Neural cell (in vitro differentiated cells): ENCODE results near the gene PRRC2B. TPM values are rescaled to one million over a fixed set of nuclear protein-coding genes. Genes with fewer than 3 reads are reported as not detected.
"Not testable (repeated sequence)": the region's sequence is repeated elsewhere in the genome, so short reads cannot be mapped to it uniquely, and the experiment has no call there.

ENCODE experiments used
- H2AFZ ChIP-seq: fragments of 200-600, 300-800 bp; sonication (generic), shearing (Covaris generic); 2 replicates; pipeline ENCODE4 v1.6.0; 2014; ENCODE audit warnings: low read depth, mild to moderate bottlenecking, antibody characterized with exemption, low read length, moderate library complexity
- H3F3A ChIP-seq: fragments of 200-600 bp; shearing (Covaris generic); 2 replicates; pipeline ENCODE4 v1.6.1; 2016; ENCODE audit warnings: mild to moderate bottlenecking, moderate library complexity, mixed read lengths, antibody characterized with exemption, low read length; ENCODE audit not compliant: insufficient read depth, poor library complexity, severe bottlenecking
- H3K27ac ChIP-seq: fragments of 200-600, 300-800 bp; sonication (generic), shearing (Covaris generic); 2 replicates; pipeline ENCODE4 v1.5.1; 2014; ENCODE audit warnings: mild to moderate bottlenecking, low read length, moderate library complexity
- H3K27me3 ChIP-seq: fragments of 300-800, 200-600 bp; sonication (generic), shearing (Covaris generic); 2 replicates; pipeline ENCODE4 v1.6.0; 2014; ENCODE audit warnings: mild to moderate bottlenecking, low read depth, low read length, moderate library complexity; ENCODE audit not compliant: insufficient read depth
- H3K36me3 ChIP-seq: fragments of 300-800, 200-600 bp; sonication (generic), shearing (Covaris generic); 2 replicates; pipeline ENCODE4 v1.5.1; 2014; ENCODE audit warnings: mild to moderate bottlenecking, antibody characterized with exemption, low read length, moderate library complexity; ENCODE audit not compliant: insufficient read depth
- H3K4me2 ChIP-seq: fragments of 300-800, 200-600 bp; sonication (generic), shearing (Covaris generic); 2 replicates; pipeline ENCODE4 v1.6.0; 2014; ENCODE audit warnings: mild to moderate bottlenecking, low read length
- H3K4me3 ChIP-seq: fragments of 300-800, 200-600 bp; sonication (generic), shearing (Covaris generic); 2 replicates; pipeline ENCODE4 v1.5.1; 2014; ENCODE audit warnings: mild to moderate bottlenecking, low read length, moderate library complexity
- H3K79me2 ChIP-seq: fragments of 200-600 bp; shearing (Covaris generic); replicated peaks from 2 replicates; pipeline ENCODE4 v1.6.0; 2014; ENCODE audit warnings: mild to moderate bottlenecking, low read length, moderate library complexity; ENCODE audit not compliant: insufficient read depth
- H3K9ac ChIP-seq: fragments of 300-800, 200-600 bp; sonication (generic), shearing (Covaris generic); 2 replicates; pipeline ENCODE4 v1.6.1; 2016; ENCODE audit warnings: mild to moderate bottlenecking, low read length, mixed read lengths
- H3K9me2 ChIP-seq: fragments of 200-600 bp; shearing (Covaris generic); 2 replicates; pipeline ENCODE4 v1.6.1; 2016; ENCODE audit warnings: mild to moderate bottlenecking, low read length, mixed read lengths; ENCODE audit not compliant: insufficient read depth
- H3K9me3 ChIP-seq: fragments of 200-600, 300-800 bp; sonication (generic), shearing (Covaris generic); 2 replicates; pipeline ENCODE4 v1.6.1; 2016; ENCODE audit warnings: mild to moderate bottlenecking, mixed run types, low read length, moderate library complexity, mixed read lengths
- H4K20me1 ChIP-seq: fragments of 200-600 bp; shearing (Covaris generic); 2 replicates; pipeline ENCODE4 v1.6.1; 2016; ENCODE audit warnings: mild to moderate bottlenecking, mixed run types; ENCODE audit not compliant: insufficient read depth
- EP300 ChIP-seq: fragments of 450-650 bp; conservative IDR thresholded peaks from 2 replicates; pipeline ENCODE4 v1.6.1; 2014; ENCODE audit warnings: antibody characterized with exemption, mild to moderate bottlenecking, moderate library complexity; ENCODE audit not compliant: poor library complexity, severe bottlenecking
- EZH2 ChIP-seq: fragments of 200-600, 300-800 bp; shearing (Covaris generic), sonication (generic); IDR thresholded peaks from 2 replicates; pipeline ENCODE4 v1.6.1; 2014; ENCODE audit warnings: antibody characterized with exemption, low read length, borderline replicate concordance, mild to moderate bottlenecking; ENCODE audit not compliant: insufficient read depth, poor library complexity, severe bottlenecking
- MXI1 ChIP-seq: fragments of 450-650 bp; conservative IDR thresholded peaks from 2 replicates; pipeline ENCODE4 v1.6.1; 2014; ENCODE audit warnings: antibody characterized with exemption, mild to moderate bottlenecking; ENCODE audit not compliant: poor library complexity, severe bottlenecking
- POLR2AphosphoS5 ChIP-seq: IDR thresholded peaks from 2 replicates; pipeline ENCODE4 v1.6.1; 2012
- RAD21 ChIP-seq: fragments of 450-650 bp; conservative IDR thresholded peaks from 2 replicates; pipeline ENCODE4 v1.6.1; 2014; ENCODE audit warnings: antibody characterized with exemption, mild to moderate bottlenecking, moderate library complexity
- SMC3 ChIP-seq: fragments of 450-650 bp; conservative IDR thresholded peaks from 2 replicates; pipeline ENCODE4 v1.6.1; 2014; ENCODE audit warnings: antibody characterized with exemption, mild to moderate bottlenecking, moderate library complexity; ENCODE audit not compliant: poor library complexity
- TAF1 ChIP-seq: IDR thresholded peaks from 2 replicates; pipeline ENCODE4 v1.6.1; 2012; ENCODE audit warnings: low read depth
- polyA plus RNA-seq: library from polyadenylated mRNA; depleted of rRNA; stranded (reverse); fragments of >200 nt; gene quantifications from 2 replicates; pipeline ENCODE4 v1.2.3, GENCODE V29; 2014
- TF ChIP-seq, protein P1 (sequence below): IDR thresholded peaks from 2 replicates; pipeline ENCODE4 v1.6.1; 2012; ENCODE audit warnings: borderline replicate concordance
- TF ChIP-seq, protein P2 (sequence below): fragments of 450-650 bp; IDR thresholded peaks from 2 replicates; pipeline ENCODE4 v1.5.1; 2014; ENCODE audit warnings: antibody characterized with exemption, mild to moderate bottlenecking, moderate library complexity; ENCODE audit not compliant: poor library complexity, severe bottlenecking

The PRRC2B gene
- polyA plus RNA-seq, 1 donor from 2014 or later = 89.5 TPM

DNA sequence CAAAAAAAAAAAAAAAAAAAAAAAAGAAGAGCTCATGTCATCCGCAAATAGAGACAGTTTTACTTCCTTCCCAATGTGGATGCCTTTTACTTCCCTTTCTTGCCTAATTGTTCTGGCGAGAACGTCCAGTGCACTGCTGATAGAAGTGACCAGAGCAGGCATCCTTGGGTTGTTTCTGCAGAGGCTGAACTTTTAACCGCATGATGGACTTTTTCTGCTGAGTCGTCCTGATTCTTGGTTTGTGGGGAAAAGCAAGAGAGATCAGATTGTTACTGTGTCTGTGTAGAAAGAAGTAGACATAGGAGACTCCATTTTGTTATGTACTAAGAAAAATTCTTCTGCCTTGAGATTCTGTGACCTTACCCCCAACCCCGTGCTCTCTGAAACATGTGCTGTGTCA, 37.4 kb upstream of the PRRC2B start:
- not testable (repeated sequence) for H3K4me3 ChIP-seq, H3K9ac ChIP-seq, H3K27ac ChIP-seq, H4K20me1 ChIP-seq, H2AFZ ChIP-seq, H3K36me3 ChIP-seq, H3F3A ChIP-seq, H3K9me3 ChIP-seq, H3K9me2 ChIP-seq, H3K27me3 ChIP-seq, H3K4me2 ChIP-seq, H3K79me2 ChIP-seq

DNA sequence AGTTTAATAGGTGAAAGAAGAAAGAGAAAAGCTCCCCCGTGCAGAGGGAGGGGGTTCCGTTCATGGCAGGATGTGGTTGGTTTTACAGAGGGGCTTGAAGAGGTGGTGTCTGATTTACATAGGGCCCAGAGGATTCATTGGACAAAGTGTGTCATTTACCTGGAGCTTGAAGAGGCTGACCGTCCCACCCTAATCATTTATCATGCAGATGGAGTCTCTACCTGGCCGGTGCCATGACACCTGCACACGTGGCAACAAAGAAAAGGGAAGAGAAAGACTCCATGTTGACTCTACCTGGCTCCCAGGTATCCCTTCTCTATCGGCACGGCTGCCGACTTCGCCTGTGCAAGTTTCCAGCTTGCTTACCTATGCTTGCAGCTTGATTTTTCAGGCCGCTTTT, 35.3 kb upstream of the PRRC2B start:
- no peak overlapping the region for H3K9ac ChIP-seq
- H3K4me2 ChIP-seq = no peak overlapping the region
- H2AFZ ChIP-seq = no peak overlapping the region
- no peaks in the 10 kb centered on the region for H3K36me3 ChIP-seq
- no peaks in the 10 kb centered on the region for H3K9me2 ChIP-seq
- no peaks in the 10 kb centered on the region for H4K20me1 ChIP-seq
- no peak overlapping the region for H3K27ac ChIP-seq
- TF ChIP-seq, protein P1, sequence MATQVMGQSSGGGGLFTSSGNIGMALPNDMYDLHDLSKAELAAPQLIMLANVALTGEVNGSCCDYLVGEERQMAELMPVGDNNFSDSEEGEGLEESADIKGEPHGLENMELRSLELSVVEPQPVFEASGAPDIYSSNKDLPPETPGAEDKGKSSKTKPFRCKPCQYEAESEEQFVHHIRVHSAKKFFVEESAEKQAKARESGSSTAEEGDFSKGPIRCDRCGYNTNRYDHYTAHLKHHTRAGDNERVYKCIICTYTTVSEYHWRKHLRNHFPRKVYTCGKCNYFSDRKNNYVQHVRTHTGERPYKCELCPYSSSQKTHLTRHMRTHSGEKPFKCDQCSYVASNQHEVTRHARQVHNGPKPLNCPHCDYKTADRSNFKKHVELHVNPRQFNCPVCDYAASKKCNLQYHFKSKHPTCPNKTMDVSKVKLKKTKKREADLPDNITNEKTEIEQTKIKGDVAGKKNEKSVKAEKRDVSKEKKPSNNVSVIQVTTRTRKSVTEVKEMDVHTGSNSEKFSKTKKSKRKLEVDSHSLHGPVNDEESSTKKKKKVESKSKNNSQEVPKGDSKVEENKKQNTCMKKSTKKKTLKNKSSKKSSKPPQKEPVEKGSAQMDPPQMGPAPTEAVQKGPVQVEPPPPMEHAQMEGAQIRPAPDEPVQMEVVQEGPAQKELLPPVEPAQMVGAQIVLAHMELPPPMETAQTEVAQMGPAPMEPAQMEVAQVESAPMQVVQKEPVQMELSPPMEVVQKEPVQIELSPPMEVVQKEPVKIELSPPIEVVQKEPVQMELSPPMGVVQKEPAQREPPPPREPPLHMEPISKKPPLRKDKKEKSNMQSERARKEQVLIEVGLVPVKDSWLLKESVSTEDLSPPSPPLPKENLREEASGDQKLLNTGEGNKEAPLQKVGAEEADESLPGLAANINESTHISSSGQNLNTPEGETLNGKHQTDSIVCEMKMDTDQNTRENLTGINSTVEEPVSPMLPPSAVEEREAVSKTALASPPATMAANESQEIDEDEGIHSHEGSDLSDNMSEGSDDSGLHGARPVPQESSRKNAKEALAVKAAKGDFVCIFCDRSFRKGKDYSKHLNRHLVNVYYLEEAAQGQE = no peak
- TF ChIP-seq EP300 = no peak
- TF ChIP-seq MXI1 = no peak
- no peak for TF ChIP-seq RAD21
- TF ChIP-seq, protein P2, sequence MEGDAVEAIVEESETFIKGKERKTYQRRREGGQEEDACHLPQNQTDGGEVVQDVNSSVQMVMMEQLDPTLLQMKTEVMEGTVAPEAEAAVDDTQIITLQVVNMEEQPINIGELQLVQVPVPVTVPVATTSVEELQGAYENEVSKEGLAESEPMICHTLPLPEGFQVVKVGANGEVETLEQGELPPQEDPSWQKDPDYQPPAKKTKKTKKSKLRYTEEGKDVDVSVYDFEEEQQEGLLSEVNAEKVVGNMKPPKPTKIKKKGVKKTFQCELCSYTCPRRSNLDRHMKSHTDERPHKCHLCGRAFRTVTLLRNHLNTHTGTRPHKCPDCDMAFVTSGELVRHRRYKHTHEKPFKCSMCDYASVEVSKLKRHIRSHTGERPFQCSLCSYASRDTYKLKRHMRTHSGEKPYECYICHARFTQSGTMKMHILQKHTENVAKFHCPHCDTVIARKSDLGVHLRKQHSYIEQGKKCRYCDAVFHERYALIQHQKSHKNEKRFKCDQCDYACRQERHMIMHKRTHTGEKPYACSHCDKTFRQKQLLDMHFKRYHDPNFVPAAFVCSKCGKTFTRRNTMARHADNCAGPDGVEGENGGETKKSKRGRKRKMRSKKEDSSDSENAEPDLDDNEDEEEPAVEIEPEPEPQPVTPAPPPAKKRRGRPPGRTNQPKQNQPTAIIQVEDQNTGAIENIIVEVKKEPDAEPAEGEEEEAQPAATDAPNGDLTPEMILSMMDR = no peak
- no peak for TF ChIP-seq POLR2AphosphoS5
- no peak for TF ChIP-seq SMC3
- TF ChIP-seq EZH2 = no peak
- H3K9me3 ChIP-seq = no peaks in the 10 kb centered on the region
- no peaks in the 10 kb centered on the region for H3K79me2 ChIP-seq
- no peak overlapping the region for H3K4me3 ChIP-seq
- H3F3A ChIP-seq = no peaks in the 10 kb centered on the region
- H3K27me3 ChIP-seq = no peaks in the 10 kb centered on the region

DNA sequence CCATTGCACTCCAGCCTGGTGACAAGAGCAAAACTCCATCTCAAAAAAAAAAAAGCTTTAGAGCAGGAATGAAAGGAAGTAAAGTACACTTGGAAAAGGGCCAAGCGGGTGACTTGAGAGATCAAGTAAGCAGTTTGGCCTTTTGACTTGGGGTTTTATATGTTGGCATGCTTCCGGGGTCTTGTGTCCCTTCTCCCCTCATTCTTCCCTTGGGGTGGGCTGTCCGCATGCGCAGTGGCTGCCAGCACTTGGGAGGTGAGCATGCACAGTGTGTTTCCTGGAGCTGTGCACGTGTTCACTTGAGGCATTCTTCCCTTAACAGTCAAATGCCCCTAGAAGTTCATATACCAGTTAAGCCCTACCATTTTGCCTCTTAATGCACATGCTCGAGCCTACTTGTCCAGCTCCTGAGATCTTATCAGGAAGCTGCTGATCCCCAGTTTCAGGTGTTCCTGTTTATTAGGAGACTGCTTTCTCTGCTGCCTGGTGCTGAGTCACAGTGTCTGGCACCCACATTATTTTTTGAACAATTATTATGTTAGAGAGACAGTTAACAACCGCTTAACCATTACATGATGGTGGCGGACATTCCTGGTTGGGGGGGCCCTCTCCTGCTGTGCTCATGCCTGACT, 32.6 kb upstream of the PRRC2B start:
- H3K9me2 ChIP-seq = no peaks in the 10 kb centered on the region
- H3K79me2 ChIP-seq = no peaks in the 10 kb centered on the region
- no peak overlapping the region for H3K9ac ChIP-seq
- no peaks in the 10 kb centered on the region for H3K36me3 ChIP-seq
- no peak overlapping the region for H2AFZ ChIP-seq
- no peaks in the 10 kb centered on the region for H3F3A ChIP-seq
- no peak overlapping the region for H3K27ac ChIP-seq
- H4K20me1 ChIP-seq = no peaks in the 10 kb centered on the region
- H3K9me3 ChIP-seq = no peaks in the 10 kb centered on the region
- H3K27me3 ChIP-seq = no peaks in the 10 kb centered on the region
- H3K4me3 ChIP-seq = no peak overlapping the region
- TF ChIP-seq RAD21 (no peak), TAF1 (no peak), EZH2 (no peak)
- H3K4me2 ChIP-seq = no peak overlapping the region
